HL-60 (cell line): ENCODE measurements around the gene SEMG2.

Experiments
- DNase-seq, 2 experiments: peaks; one replicate each; pipeline ENCODE4 v3.0.0-alpha.2; 2010 to 2020; ENCODE audit warnings: low read depth in 1 of 2, low spot score in 1 of 2
- H3K27ac ChIP-seq: fragments of 250-450 bp; sonication (Bioruptor Pico); replicated peaks from 2 replicates; pipeline ENCODE4 v1.5.1; 2020; ENCODE audit warnings: mild to moderate bottlenecking, moderate library complexity
- H3K27me3 ChIP-seq: fragments of 250-450 bp; sonication (Bioruptor Pico); 2 replicates; pipeline ENCODE4 v1.5.1; 2021; ENCODE audit warnings: mild to moderate bottlenecking, moderate library complexity; ENCODE audit not compliant: insufficient read depth, poor library complexity, severe bottlenecking
- H3K4me3 ChIP-seq: replicated peaks from 2 replicates; pipeline ENCODE4 v1.5.1; 2011; ENCODE audit warnings: mild to moderate bottlenecking, control low read depth, low read length; ENCODE audit not compliant: insufficient read depth
- GABPA ChIP-seq: IDR thresholded peaks from 2 replicates; pipeline ENCODE4 v1.6.1; 2012; ENCODE audit warnings: low read depth
- POLR2AphosphoS5 ChIP-seq: IDR thresholded peaks from 2 replicates; pipeline ENCODE4 v1.6.1; 2012; ENCODE audit warnings: low read depth
- SPI1 ChIP-seq: IDR thresholded peaks from 2 replicates; pipeline ENCODE4 v1.6.1; 2012; ENCODE audit warnings: low read depth, mild to moderate bottlenecking, borderline replicate concordance
- TF ChIP-seq, protein P1 (sequence below): IDR thresholded peaks from one replicate; pipeline ENCODE4 v1.5.1; 2011; ENCODE audit warnings: low read length, control low read depth, inconsistent platforms; ENCODE audit not compliant: insufficient read depth
- TF ChIP-seq, protein P2 (sequence below): IDR thresholded peaks from 2 replicates; pipeline ENCODE4 v1.6.1; 2012; ENCODE audit warnings: low read depth; ENCODE audit not compliant: insufficient replicate concordance

Gene SEMG2

DNA sequence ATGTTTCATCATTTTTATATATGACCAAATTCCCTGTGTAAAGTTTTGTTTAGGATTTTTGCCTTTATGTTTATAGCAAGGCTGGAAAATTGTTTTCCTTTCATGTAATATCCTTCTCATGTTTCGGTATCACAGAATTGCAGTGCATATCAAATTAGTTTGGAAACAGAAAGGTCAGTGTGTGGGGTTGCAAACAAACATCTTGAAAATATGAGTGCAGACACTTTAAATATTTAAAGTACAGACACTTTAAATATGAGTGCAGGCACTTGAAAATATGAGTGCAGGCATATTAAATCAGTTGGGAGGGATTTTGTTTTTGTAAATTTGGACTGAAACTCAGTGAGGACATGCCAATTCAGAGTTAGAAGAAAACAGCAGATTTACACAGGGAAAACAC, 26.7 kb downstream of the SEMG2 start:
- TF ChIP-seq GABPA (no peak), SPI1 (no peak), POLR2AphosphoS5 (no peak)
- TF ChIP-seq, protein P1, sequence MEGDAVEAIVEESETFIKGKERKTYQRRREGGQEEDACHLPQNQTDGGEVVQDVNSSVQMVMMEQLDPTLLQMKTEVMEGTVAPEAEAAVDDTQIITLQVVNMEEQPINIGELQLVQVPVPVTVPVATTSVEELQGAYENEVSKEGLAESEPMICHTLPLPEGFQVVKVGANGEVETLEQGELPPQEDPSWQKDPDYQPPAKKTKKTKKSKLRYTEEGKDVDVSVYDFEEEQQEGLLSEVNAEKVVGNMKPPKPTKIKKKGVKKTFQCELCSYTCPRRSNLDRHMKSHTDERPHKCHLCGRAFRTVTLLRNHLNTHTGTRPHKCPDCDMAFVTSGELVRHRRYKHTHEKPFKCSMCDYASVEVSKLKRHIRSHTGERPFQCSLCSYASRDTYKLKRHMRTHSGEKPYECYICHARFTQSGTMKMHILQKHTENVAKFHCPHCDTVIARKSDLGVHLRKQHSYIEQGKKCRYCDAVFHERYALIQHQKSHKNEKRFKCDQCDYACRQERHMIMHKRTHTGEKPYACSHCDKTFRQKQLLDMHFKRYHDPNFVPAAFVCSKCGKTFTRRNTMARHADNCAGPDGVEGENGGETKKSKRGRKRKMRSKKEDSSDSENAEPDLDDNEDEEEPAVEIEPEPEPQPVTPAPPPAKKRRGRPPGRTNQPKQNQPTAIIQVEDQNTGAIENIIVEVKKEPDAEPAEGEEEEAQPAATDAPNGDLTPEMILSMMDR, result no peak
- TF ChIP-seq, protein P2, sequence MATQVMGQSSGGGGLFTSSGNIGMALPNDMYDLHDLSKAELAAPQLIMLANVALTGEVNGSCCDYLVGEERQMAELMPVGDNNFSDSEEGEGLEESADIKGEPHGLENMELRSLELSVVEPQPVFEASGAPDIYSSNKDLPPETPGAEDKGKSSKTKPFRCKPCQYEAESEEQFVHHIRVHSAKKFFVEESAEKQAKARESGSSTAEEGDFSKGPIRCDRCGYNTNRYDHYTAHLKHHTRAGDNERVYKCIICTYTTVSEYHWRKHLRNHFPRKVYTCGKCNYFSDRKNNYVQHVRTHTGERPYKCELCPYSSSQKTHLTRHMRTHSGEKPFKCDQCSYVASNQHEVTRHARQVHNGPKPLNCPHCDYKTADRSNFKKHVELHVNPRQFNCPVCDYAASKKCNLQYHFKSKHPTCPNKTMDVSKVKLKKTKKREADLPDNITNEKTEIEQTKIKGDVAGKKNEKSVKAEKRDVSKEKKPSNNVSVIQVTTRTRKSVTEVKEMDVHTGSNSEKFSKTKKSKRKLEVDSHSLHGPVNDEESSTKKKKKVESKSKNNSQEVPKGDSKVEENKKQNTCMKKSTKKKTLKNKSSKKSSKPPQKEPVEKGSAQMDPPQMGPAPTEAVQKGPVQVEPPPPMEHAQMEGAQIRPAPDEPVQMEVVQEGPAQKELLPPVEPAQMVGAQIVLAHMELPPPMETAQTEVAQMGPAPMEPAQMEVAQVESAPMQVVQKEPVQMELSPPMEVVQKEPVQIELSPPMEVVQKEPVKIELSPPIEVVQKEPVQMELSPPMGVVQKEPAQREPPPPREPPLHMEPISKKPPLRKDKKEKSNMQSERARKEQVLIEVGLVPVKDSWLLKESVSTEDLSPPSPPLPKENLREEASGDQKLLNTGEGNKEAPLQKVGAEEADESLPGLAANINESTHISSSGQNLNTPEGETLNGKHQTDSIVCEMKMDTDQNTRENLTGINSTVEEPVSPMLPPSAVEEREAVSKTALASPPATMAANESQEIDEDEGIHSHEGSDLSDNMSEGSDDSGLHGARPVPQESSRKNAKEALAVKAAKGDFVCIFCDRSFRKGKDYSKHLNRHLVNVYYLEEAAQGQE, result no peak

DNA sequence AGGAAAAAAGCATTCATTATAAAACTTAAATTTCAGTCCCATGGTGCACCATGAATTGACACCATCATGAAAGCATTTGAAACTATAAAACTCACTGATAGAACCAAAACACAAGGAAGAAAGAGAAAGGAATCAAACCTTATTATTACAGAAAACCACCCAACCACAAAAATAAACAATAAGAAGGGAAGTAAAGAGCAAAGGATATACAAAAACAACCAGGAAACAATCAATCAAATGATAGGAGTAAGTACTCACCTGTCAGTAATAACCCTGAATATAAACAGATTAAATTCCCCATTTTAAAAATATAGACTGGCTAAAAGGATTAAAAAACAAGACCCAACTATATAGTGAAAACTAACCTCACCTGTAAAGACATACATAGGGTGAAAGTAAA, 27.4 kb downstream of the SEMG2 start:
- Histone ChIP-seq H3K27me3 (no peaks in the 10 kb centered on the region), H3K4me3 (no peak overlapping the region), H3K27ac (no peak overlapping the region)
- DNase-seq, result no peak
- TF ChIP-seq GABPA, result no peak
- TF ChIP-seq, protein P1, result no peak
- TF ChIP-seq POLR2AphosphoS5, result no peak
- no peak for TF ChIP-seq SPI1
- TF ChIP-seq, protein P2, result no peak

More for the DNA sequence above, 26.7 kb downstream of the SEMG2 start:
- Histone ChIP-seq H3K4me3 (no peak overlapping the region), H3K27me3 (no peaks in the 10 kb centered on the region), H3K27ac (no peak overlapping the region)
- DNase-seq, result no peak

DNA sequence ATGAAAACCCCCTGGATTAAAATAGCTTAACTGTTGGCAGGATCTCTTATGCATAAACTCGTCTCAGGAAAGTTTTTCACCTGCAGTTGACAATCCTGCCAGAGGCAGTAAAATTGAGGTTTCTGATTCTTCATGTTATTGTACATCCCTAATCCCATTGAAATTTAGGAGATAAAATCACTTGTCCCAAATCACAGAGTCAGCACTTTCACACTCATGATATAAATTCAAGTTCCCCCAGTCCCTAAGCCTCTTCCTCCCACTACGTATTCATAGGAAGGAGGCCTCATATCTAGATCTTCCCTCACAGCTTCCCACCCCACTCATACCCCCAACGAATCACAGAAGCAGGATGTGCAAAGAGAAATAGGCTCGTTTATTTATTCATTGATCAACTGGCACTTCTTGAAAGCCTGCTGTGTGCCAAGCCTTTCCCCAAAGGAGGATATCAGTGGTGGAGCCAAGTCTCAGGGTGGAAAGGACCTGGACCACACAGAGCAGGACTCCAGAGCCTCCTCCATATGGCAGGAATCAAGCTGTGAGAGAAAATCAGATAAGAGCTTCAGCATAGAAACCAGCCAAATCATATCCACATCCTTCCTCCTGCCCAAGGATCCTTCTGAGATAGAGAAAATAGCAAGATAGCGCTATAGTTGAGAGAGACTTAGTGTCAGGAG, 30.8 kb downstream of the SEMG2 start:
- no peak for DNase-seq

More for the DNA sequence above, 30.8 kb downstream of the SEMG2 start:
- H3K4me3 ChIP-seq, result no peak overlapping the region
- H3K27me3 ChIP-seq, result no peaks in the 10 kb centered on the region
- H3K27ac ChIP-seq, result no peak overlapping the region
- TF ChIP-seq POLR2AphosphoS5 (no peak), SPI1 (no peak), GABPA (no peak)
- TF ChIP-seq, protein P1, result no peak
- TF ChIP-seq, protein P2, result no peak
